Tracheal epithelial cell (primary cell): ENCODE measurements around the gene LRIG1. TPM values are rescaled to one million over a fixed set of nuclear protein-coding genes. Genes with fewer than 3 reads are reported as not detected.

Experiments used
- total RNA-seq: library from RNA; depleted of rRNA; stranded (reverse); fragments of >200 nt; gene quantifications from 2 replicates; pipeline ENCODE4 v1.2.1, GENCODE V29; 2014

LRIG1 gene
- 7.2 and 13.4 TPM in 2 replicates for total RNA-seq

GRCh38 chr3:66500576-66501482, at the start of gene LRIG1:
LRIG1 (minus strand) TSS chr3:66501022; CDS start chr3:66500407, 615 bp downstream.

